ENCODE measurements around the gene OR10G8. TPM values are rescaled to one million over a fixed set of nuclear protein-coding genes. Genes with fewer than 3 reads are reported as not detected.
"Not testable (repeated sequence)": the region's sequence is repeated elsewhere in the genome, so short reads cannot be mapped to it uniquely, and the experiment has no call there.

The OR10G8 gene
- not detected for total RNA-seq
- long read RNA-seq: 0 reads

DNA sequence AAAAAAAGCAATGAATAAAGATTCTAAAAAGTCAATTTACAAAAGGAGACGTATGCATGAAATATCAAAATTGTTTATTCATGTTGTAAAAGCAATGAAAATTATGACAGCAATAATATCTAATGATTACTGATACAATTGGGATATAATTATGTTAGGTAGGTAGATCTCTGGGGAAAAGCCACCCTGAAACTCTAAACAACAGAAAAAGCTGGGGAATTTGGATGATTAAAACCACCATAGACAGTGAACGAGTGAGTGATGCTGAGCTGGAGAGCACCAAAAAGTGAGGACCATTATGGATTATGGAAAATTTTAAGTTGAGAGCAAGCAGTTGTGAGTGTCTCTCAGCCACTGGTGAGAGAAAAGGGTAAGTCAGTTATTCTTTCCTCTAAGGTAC is at the start of gene OR10G8:
Gene OR10G8 (plus strand): TSS at position 301 of the 400 bp plus-strand sequence. CDS start 2,825 bp downstream, outside the sequence.
- H3K36me3 ChIP-seq: no peaks in the 10 kb centered on the region
- ATAC-seq: no peak
- H3K27me3 ChIP-seq (ENCODE audit: low read depth): no peaks in the 10 kb centered on the region
- no peaks in the 10 kb centered on the region for H3K4me1 ChIP-seq
- H3K4me3 ChIP-seq: no peak within 1 kb of the TSS
- TF ChIP-seq, protein P1, sequence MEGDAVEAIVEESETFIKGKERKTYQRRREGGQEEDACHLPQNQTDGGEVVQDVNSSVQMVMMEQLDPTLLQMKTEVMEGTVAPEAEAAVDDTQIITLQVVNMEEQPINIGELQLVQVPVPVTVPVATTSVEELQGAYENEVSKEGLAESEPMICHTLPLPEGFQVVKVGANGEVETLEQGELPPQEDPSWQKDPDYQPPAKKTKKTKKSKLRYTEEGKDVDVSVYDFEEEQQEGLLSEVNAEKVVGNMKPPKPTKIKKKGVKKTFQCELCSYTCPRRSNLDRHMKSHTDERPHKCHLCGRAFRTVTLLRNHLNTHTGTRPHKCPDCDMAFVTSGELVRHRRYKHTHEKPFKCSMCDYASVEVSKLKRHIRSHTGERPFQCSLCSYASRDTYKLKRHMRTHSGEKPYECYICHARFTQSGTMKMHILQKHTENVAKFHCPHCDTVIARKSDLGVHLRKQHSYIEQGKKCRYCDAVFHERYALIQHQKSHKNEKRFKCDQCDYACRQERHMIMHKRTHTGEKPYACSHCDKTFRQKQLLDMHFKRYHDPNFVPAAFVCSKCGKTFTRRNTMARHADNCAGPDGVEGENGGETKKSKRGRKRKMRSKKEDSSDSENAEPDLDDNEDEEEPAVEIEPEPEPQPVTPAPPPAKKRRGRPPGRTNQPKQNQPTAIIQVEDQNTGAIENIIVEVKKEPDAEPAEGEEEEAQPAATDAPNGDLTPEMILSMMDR (IDR thresholded peaks at IDR 0.05): no peak
- no peak within 1 kb of the TSS for H3K27ac ChIP-seq
- no peaks in the 10 kb centered on the region for H3K9me3 ChIP-seq
- no peak for DNase-seq
- intact Hi-C loops (cut with DNase I): no loop called here

DNA sequence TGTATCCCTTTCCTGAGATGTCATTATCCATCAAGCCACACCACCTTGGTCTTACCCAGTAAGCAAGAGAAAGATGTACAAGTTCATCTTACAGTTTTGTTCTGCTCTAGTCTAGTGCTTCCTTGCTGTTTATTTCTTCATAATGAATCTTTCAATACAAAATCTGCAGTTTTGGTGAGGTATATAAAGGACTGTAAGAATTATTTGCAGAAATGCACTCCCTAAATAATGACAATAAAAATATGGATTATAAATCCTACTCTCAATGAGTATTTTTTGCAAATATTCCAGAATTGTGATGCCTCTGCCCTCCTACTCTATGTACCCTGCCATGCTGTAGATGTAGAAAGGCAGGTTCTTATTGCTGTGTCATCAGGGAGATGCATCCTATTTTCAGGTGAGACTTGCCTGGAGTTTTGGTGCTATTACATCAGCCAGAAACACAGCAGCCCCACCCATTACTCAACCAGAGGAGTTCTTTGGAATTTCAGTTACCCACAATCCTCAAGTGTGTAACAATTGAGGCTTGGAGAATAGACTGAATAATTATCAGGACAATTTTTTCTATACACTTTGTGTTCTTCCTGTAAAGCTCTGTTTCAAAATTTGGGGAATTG is 48.8 kb upstream of the OR10G8 start, which contains the start of gene OR10S1:
Gene OR10S1 (minus strand): TSS at position 51 of the 617 bp plus-strand sequence. CDS start 117 bp downstream, outside the sequence.
- no peak for DNase-seq
- no peaks in the 10 kb centered on the region for H3K27me3 ChIP-seq (ENCODE audit: low read depth)
- no peaks in the 10 kb centered on the region for H3K9me3 ChIP-seq
- no peak for ATAC-seq
- H3K36me3 ChIP-seq: no peaks in the 10 kb centered on the region
- TF ChIP-seq, protein P1 (IDR thresholded peaks at IDR 0.05): no peak
- no peak within 1 kb of the TSS for H3K4me3 ChIP-seq
- no peaks in the 10 kb centered on the region for H3K4me1 ChIP-seq
- no peak within 1 kb of the TSS for H3K27ac ChIP-seq
- intact Hi-C loops (cut with DNase I): no loop called here

DNA sequence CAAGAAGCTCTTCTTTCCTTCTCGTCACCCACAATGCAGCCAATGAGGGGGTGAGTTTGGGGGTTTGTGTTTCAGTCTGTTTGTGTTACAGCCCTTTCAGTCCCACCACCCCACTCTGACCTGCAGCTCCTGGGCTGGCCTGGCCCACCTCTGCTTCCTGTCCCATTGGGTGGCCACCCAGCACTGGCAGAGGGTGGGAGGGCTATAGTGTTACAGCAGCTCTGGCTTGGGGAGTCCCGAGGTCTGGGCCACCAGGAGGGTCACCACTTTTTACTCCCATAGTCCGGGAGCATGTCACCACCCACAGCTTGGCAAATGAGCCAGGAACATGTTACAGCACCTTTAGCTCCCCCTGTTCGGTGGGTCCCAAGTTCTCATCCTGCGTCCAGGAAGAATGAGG is 47.3 kb upstream of the OR10G8 start:
- intact Hi-C loops (cut with DNase I): no loop called here
- Histone ChIP-seq H3K27me3 (ENCODE audit: low read depth) (no peaks in the 10 kb centered on the region), H3K9me3 (no peaks in the 10 kb centered on the region), H3K4me1 (no peaks in the 10 kb centered on the region), H3K36me3 (no peaks in the 10 kb centered on the region), H3K4me3 (no peak overlapping the region), H3K27ac (no peak overlapping the region)
- DNase-seq: no peak
- TF ChIP-seq, protein P1 (IDR thresholded peaks at IDR 0.05): no peak
- ATAC-seq: peak in 1 of 2 donors; percentile 30

GRCh38 chr11:123995119-123995518 is 31.5 kb upstream of the OR10G8 start, which contains the start of gene OR10G6:
OR10G6 (minus strand) TSS chr11:123995161; CDS start chr11:123995161, 0 bp downstream.
- H3K9me3 ChIP-seq: no peaks in the 10 kb centered on the region
- no peaks in the 10 kb centered on the region for H3K36me3 ChIP-seq
- no peak within 1 kb of the TSS for H3K27ac ChIP-seq
- no peaks in the 10 kb centered on the region for H3K27me3 ChIP-seq (ENCODE audit: low read depth)
- H3K4me3 ChIP-seq: no peak within 1 kb of the TSS
- no peak for DNase-seq
- TF ChIP-seq, protein P1 (IDR thresholded peaks at IDR 0.05): no peak
- intact Hi-C loops (cut with DNase I): no loop called here
- no peaks in the 10 kb centered on the region for H3K4me1 ChIP-seq
- no peak for ATAC-seq

DNA sequence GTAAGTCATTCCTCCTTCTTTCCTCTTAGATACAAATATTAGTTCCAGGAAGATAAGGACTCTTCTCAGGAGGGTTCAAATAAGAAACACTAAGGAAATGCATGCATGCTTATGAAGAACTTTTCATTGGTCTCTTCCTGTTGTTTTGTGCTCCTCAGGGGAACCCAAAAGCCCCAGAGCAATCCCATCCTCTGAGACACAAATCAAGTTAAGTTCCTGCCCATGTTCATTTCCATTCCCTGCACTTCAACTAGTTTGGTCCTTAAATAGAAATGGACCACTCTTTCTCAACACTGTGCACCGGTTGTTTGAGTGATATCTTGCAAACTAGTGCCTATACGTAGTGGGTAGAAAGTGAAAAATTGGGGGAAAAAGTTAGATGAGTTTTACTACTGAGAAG is 13.9 kb upstream of the OR10G8 start, which contains the start of gene OR10G4:
Gene OR10G4 (plus strand): TSS at position 301 of the 400 bp plus-strand sequence. CDS start 2,578 bp downstream, outside the sequence.
- Histone ChIP-seq H3K9me3 (no peaks in the 10 kb centered on the region), H3K27ac (no peak within 1 kb of the TSS), H3K36me3 (no peaks in the 10 kb centered on the region), H3K4me3 (no peak within 1 kb of the TSS), H3K27me3 (ENCODE audit: low read depth) (no peaks in the 10 kb centered on the region), H3K4me1 (no peaks in the 10 kb centered on the region)
- DNase-seq (no peak), ATAC-seq (no peak)
- TF ChIP-seq, protein P1 (IDR thresholded peaks at IDR 0.05): no peak
- intact Hi-C loops (cut with DNase I): no loop called here

DNA sequence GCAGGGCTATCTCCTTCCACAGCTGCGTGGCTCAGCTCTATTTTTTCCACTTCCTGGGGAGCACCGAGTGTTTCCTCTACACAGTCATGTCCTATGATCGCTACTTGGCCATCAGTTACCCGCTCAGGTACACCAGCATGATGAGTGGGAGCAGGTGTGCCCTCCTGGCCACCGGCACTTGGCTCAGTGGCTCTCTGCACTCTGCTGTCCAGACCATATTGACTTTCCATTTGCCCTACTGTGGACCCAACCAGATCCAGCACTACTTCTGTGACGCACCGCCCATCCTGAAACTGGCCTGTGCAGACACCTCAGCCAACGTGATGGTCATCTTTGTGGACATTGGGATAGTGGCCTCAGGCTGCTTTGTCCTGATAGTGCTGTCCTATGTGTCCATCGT is 10.8 kb upstream of the OR10G8 start:
- H3K4me1 ChIP-seq; intact Hi-C loops (cut with DNase I); H3K36me3 ChIP-seq; H3K9me3 ChIP-seq; DNase-seq; H3K27ac ChIP-seq; H3K27me3 ChIP-seq (ENCODE audit: low read depth); H3K4me3 ChIP-seq: not testable (repeated sequence)
- peak; percentile 19 to 45 for ATAC-seq
